RWPE2 (cell line): ENCODE data around the gene TMX2.
"Not testable (repeated sequence)": the region's sequence is repeated elsewhere in the genome, so short reads cannot be mapped to it uniquely, and the experiment has no call there.

Experiments used
- ATAC-seq: fragments of 200-7000 bp; cut with Tn5 transposase; 3 replicates; pipeline ENCODE4 v1.9.1; 2021; ENCODE audit warnings: low read depth
- DNase-seq: peaks from one replicate; pipeline ENCODE4 v3.0.0-alpha.2; 2020; ENCODE audit warnings: low spot score
- H3K27ac ChIP-seq: fragments of 450-650 bp; 2 replicates; pipeline ENCODE4 v1.5.1; 2017; ENCODE audit warnings: mild to moderate bottlenecking; ENCODE audit not compliant: poor library complexity, severe bottlenecking
- H3K27me3 ChIP-seq: fragments of 250-450 bp; sonication (Bioruptor Pico); 2 replicates; pipeline ENCODE4 v1.5.1; 2021; ENCODE audit warnings: mild to moderate bottlenecking, moderate library complexity; ENCODE audit not compliant: insufficient read depth, poor library complexity, severe bottlenecking
- H3K36me3 ChIP-seq: fragments of 250-450 bp; sonication (Bioruptor Pico); 2 replicates; pipeline ENCODE4 v1.5.1; 2020; ENCODE audit warnings: low read depth, mild to moderate bottlenecking, moderate library complexity
- H3K4me1 ChIP-seq: fragments of 250-450 bp; sonication (Bioruptor Pico); 2 replicates; pipeline ENCODE4 v1.5.1; 2021; ENCODE audit warnings: mild to moderate bottlenecking, moderate library complexity; ENCODE audit not compliant: insufficient read depth, poor library complexity, severe bottlenecking
- H3K4me3 ChIP-seq: fragments of 250-450 bp; sonication (Bioruptor Pico); 2 replicates; pipeline ENCODE4 v1.5.1; 2021; ENCODE audit warnings: mild to moderate bottlenecking, moderate library complexity; ENCODE audit not compliant: severe bottlenecking
- H3K9me3 ChIP-seq: fragments of 250-450 bp; sonication (Bioruptor Pico); 2 replicates; pipeline ENCODE4 v1.5.1; 2021; ENCODE audit warnings: mild to moderate bottlenecking, moderate library complexity; ENCODE audit not compliant: severe bottlenecking
- CTCF ChIP-seq: fragments of 450-650 bp; IDR thresholded peaks from one replicate; pipeline ENCODE4 v1.5.1; 2017; ENCODE audit warnings: mild to moderate bottlenecking, moderate library complexity; ENCODE audit not compliant: poor library complexity, severe bottlenecking

TMX2 gene

GRCh38 chr11:57679396-57679795 lies 33.0 kb upstream of the TMX2 start:
- H3K36me3 ChIP-seq, result peaks cover 60% of the 10 kb centered on the region
- DNase-seq (no peak), ATAC-seq (peak; percentile 90)
- no peaks in the 10 kb centered on the region for H3K9me3 ChIP-seq
- peaks cover 20% of the 10 kb centered on the region for H3K4me1 ChIP-seq
- peak overlapping the region; percentile 59 for H3K27ac ChIP-seq
- TF ChIP-seq CTCF, result no peak
- no peaks in the 10 kb centered on the region for H3K27me3 ChIP-seq
- H3K4me3 ChIP-seq, result no peak overlapping the region

GRCh38 chr11:57680552-57680874 lies 31.9 kb upstream of the TMX2 start:
- Histone ChIP-seq H3K4me3 (no peak overlapping the region), H3K27ac (peak overlapping the region; percentile 59), H3K36me3 (peaks cover 60% of the 10 kb centered on the region), H3K4me1 (peaks cover 20% of the 10 kb centered on the region), H3K9me3 (no peaks in the 10 kb centered on the region), H3K27me3 (no peaks in the 10 kb centered on the region)
- TF ChIP-seq CTCF, result no peak
- peak; percentile 63; the same call in 2 of the 3 replicates for ATAC-seq
- no peak for DNase-seq

- TF ChIP-seq CTCF, result no peak
- H3K4me1 ChIP-seq, result peaks cover 20% of the 10 kb centered on the region
- H3K4me3 ChIP-seq, result no peak overlapping the region
- peak overlapping the region; percentile 59 for H3K27ac ChIP-seq
- ATAC-seq, result no peak
- peaks cover 63% of the 10 kb centered on the region for H3K36me3 ChIP-seq
- no peaks in the 10 kb centered on the region for H3K27me3 ChIP-seq
- no peak for DNase-seq
- H3K9me3 ChIP-seq, result no peaks in the 10 kb centered on the region
Measured at GRCh38 chr11:57681168-57681567, 31.2 kb upstream of the TMX2 start.

GRCh38 chr11:57690474-57690873 lies 21.9 kb upstream of the TMX2 start:
- not testable (repeated sequence) for H3K9me3 ChIP-seq, H3K27me3 ChIP-seq, H3K27ac ChIP-seq, H3K4me3 ChIP-seq, H3K4me1 ChIP-seq, ATAC-seq, DNase-seq
- H3K36me3 ChIP-seq, result peaks cover 96% of the 10 kb centered on the region

- no peaks in the 10 kb centered on the region for H3K9me3 ChIP-seq
- no peak for TF ChIP-seq CTCF
- H3K27me3 ChIP-seq, result no peaks in the 10 kb centered on the region
- peak; percentile 35; the same call in 2 of the 3 replicates for ATAC-seq
- H3K4me1 ChIP-seq, result no peaks in the 10 kb centered on the region
- H3K36me3 ChIP-seq, result peaks cover 85% of the 10 kb centered on the region
- no peak for DNase-seq
- no peak overlapping the region for H3K4me3 ChIP-seq
- no peak overlapping the region for H3K27ac ChIP-seq
Measured at GRCh38 chr11:57698843-57699365, 13.5 kb upstream of the TMX2 start.
